CD4-positive, CD25-positive, alpha-beta regulatory T cell (primary cell): Measurements from ENCODE around the gene SPR. TPM values are rescaled to one million over a fixed set of nuclear protein-coding genes. Genes with fewer than 3 reads are reported as not detected.

Experiments used
- ATAC-seq, 2 donors: fragments of 150-1000 bp; cut with Tn5 transposase; one replicate each; pipeline ENCODE4 v1.10.0; 2021; ENCODE audit warnings: low read depth in 2 of 2, moderate number of reproducible peaks in 2 of 2, moderate library complexity in 1 of 2
- DNase-seq, 3 donors: peaks; one replicate each; pipeline versions ENCODE4 v3.0.0 to v3.0.0-alpha.2; 2012 to 2022; ENCODE audit warnings: mixed read lengths in 1 of 3
- H3K27ac ChIP-seq: one replicate; pipeline ENCODE4 v1.7.0; 2013; ENCODE audit warnings: mild to moderate bottlenecking, low read length; ENCODE audit not compliant: insufficient read depth, poor library complexity, severe bottlenecking
- H3K27me3 ChIP-seq: one replicate; pipeline ENCODE4 v1.7.0; 2013; ENCODE audit warnings: low read length; ENCODE audit not compliant: control insufficient read depth, insufficient read depth
- H3K36me3 ChIP-seq: one replicate; pipeline ENCODE4 v1.7.0; 2013; ENCODE audit warnings: mild to moderate bottlenecking, low read length, moderate library complexity; ENCODE audit not compliant: control insufficient read depth, insufficient read depth
- H3K4me1 ChIP-seq: 2 replicates; pipeline ENCODE4 v1.7.0; 2013; ENCODE audit warnings: mild to moderate bottlenecking, low read length; ENCODE audit not compliant: insufficient read depth, control insufficient read depth, poor library complexity, severe bottlenecking
- H3K4me3 ChIP-seq: one replicate; pipeline ENCODE4 v1.7.0; 2013; ENCODE audit warnings: low read depth, mild to moderate bottlenecking, low read length, moderate library complexity
- H3K9me3 ChIP-seq, 2 experiments: 1 replicate in 1 of 2; 2 replicates in 1 of 2; pipeline ENCODE4 v1.7.0; 2013; ENCODE audit warnings: low read length in 2 of 2, mild to moderate bottlenecking in 1 of 2, moderate library complexity in 1 of 2; ENCODE audit not compliant: control insufficient read depth in 2 of 2
- H3K27ac Mint-ChIP-seq, 3 donors: one replicate each; pipeline ENCODE4 v1.8.0; 2020 to 2022; ENCODE audit warnings: mild to moderate bottlenecking in 3 of 3, mixed read lengths in 3 of 3, moderate library complexity in 2 of 3
- H3K27me3 Mint-ChIP-seq: one replicate; pipeline ENCODE4 v1.8.0; 2022; ENCODE audit warnings: mild to moderate bottlenecking, mixed read lengths
- H3K36me3 Mint-ChIP-seq: one replicate; pipeline ENCODE4 v1.8.0; 2020; ENCODE audit warnings: mixed read lengths
- H3K4me1 Mint-ChIP-seq, 4 donors: one replicate each; pipeline ENCODE4 v1.8.0; 2020 to 2022; ENCODE audit warnings: mixed read lengths in 4 of 4, mild to moderate bottlenecking in 1 of 4
- H3K4me3 Mint-ChIP-seq, 4 donors: one replicate each; pipeline ENCODE4 v1.8.0; 2020 to 2022; ENCODE audit warnings: mild to moderate bottlenecking in 4 of 4, mixed read lengths in 4 of 4, moderate library complexity in 3 of 4
- H3K9me3 Mint-ChIP-seq, 7 donors: one replicate each; pipeline ENCODE4 v1.8.0; 2020 to 2022; ENCODE audit warnings: mixed read lengths in 7 of 7, mild to moderate bottlenecking in 3 of 7, moderate library complexity in 2 of 7
- polyA plus RNA-seq, 4 donors: library from polyadenylated mRNA; unstranded; fragments of 300-500 nt; fragmentation: Illumina TruSeq; gene quantifications; one replicate each; pipeline ENCODE4 v1.2.3, GENCODE V29; 2021
- total RNA-seq: library from RNA; stranded (reverse); gene quantifications from one replicate; pipeline ENCODE4 v1.2.3, GENCODE V29; 2022

SPR gene
- total and polyA plus RNA-seq, 5 donors from 2014 or later: 0.13 TPM; not detected in 4

DNA sequence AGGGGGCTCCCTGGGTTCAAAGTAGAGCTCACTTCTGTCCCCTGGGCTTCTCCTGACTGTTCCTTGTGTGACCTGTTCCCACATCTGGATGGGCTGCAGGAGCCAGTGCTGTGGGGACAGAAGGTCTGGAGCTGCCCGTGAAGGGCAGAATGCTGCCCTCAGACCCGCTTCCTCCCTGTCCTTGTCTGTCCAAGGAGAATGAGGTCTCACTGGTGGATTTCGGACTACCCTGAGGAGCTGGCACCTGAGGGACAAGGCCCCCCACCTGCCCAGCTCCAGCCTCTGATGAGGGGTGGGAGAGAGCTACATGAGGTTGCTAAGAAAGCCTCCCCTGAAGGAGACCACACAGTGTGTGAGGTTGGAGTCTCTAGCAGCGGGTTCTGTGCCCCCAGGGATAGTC, 45.6 kb downstream of the SPR start:
- H3K27ac Mint-ChIP-seq: no peak overlapping the region
- H3K36me3 Mint-ChIP-seq: no peaks in the 10 kb centered on the region
- Histone ChIP-seq H3K9me3 (no peaks in the 10 kb centered on the region), H3K27ac (no peak overlapping the region), H3K36me3 (no peaks in the 10 kb centered on the region), H3K4me3 (no peak overlapping the region), H3K27me3 (peaks cover 13% of the 10 kb centered on the region), H3K4me1 (no peaks in the 10 kb centered on the region)
- no peaks in the 10 kb centered on the region for H3K9me3 Mint-ChIP-seq
- DNase-seq (no peak), ATAC-seq (no peak)
- no peaks in the 10 kb centered on the region for H3K4me1 Mint-ChIP-seq
- H3K4me3 Mint-ChIP-seq: no peak overlapping the region
- H3K27me3 Mint-ChIP-seq: peaks cover 4% of the 10 kb centered on the region

- H3K36me3 ChIP-seq: no peaks in the 10 kb centered on the region
- no peak overlapping the region for H3K27ac ChIP-seq
- Mint-ChIP-seq H3K36me3 (no peaks in the 10 kb centered on the region), H3K4me1 (no peaks in the 10 kb centered on the region), H3K27me3 (peaks cover 4% of the 10 kb centered on the region), H3K27ac (no peak overlapping the region), H3K9me3 (no peaks in the 10 kb centered on the region), H3K4me3 (no peak overlapping the region)
- H3K4me3 ChIP-seq: no peak overlapping the region
- ATAC-seq: no peak
- no peaks in the 10 kb centered on the region for H3K9me3 ChIP-seq
- H3K27me3 ChIP-seq: peaks cover 11% of the 10 kb centered on the region
- no peak for DNase-seq
- no peaks in the 10 kb centered on the region for H3K4me1 ChIP-seq
Measured at GRCh38 chr2:72933207-72933606, 46.0 kb downstream of the SPR start.

DNA sequence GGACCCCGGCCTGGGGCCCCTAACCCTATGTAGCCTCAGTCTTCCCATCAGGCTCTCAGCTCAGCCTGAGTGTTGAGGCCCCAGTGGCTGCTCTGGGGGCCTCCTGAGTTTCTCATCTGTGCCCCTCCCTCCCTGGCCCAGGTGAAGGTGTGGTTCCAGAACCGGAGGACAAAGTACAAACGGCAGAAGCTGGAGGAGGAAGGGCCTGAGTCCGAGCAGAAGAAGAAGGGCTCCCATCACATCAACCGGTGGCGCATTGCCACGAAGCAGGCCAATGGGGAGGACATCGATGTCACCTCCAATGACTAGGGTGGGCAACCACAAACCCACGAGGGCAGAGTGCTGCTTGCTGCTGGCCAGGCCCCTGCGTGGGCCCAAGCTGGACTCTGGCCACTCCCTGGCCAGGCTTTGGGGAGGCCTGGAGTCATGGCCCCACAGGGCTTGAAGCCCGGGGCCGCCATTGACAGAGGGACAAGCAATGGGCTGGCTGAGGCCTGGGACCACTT, 46.5 kb downstream of the SPR start:
- Histone ChIP-seq H3K4me1 (no peaks in the 10 kb centered on the region), H3K9me3 (no peaks in the 10 kb centered on the region), H3K4me3 (no peak overlapping the region), H3K27ac (no peak overlapping the region), H3K36me3 (no peaks in the 10 kb centered on the region), H3K27me3 (peaks cover 9% of the 10 kb centered on the region)
- no peak for DNase-seq
- Mint-ChIP-seq H3K27ac (no peak overlapping the region), H3K27me3 (peaks cover 5% of the 10 kb centered on the region), H3K4me3 (no peak overlapping the region), H3K9me3 (no peaks in the 10 kb centered on the region), H3K36me3 (no peaks in the 10 kb centered on the region), H3K4me1 (no peaks in the 10 kb centered on the region)
- ATAC-seq: no peak

GRCh38 chr2:72934683-72935610, 47.7 kb downstream of the SPR start:
- peak overlapping the region in 1 of 3 donors; percentile 10 for H3K27ac Mint-ChIP-seq
- H3K27ac ChIP-seq: no peak overlapping the region
- H3K4me1 Mint-ChIP-seq: no peaks in the 10 kb centered on the region
- ATAC-seq: no peak
- no peaks in the 10 kb centered on the region for H3K9me3 Mint-ChIP-seq
- no peaks in the 10 kb centered on the region for H3K27me3 ChIP-seq
- no peaks in the 10 kb centered on the region for H3K36me3 Mint-ChIP-seq
- H3K36me3 ChIP-seq: no peaks in the 10 kb centered on the region
- no peaks in the 10 kb centered on the region for H3K4me1 ChIP-seq
- peaks cover 13% of the 10 kb centered on the region for H3K27me3 Mint-ChIP-seq
- H3K4me3 Mint-ChIP-seq: no peak overlapping the region
- H3K9me3 ChIP-seq: no peaks in the 10 kb centered on the region
- DNase-seq: no peak
- H3K4me3 ChIP-seq: no peak overlapping the region

DNA sequence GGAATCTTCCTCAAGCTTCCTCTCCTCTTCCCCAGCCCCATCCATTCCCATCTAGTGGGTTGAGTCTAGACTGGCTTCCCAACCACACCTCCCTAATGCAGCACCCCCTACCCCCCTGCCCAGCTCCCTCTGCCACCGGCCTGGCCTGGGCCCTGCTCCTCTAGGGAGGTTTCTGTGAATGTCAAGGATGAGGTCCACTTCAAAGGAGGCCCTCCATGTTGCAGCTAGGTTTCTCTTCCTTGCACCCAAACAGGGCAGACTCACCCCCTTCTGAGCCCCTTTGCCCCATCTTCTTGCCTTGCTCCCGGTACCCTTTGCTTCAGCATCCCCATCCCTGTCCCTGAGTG, 48.4 kb downstream of the SPR start:
- Mint-ChIP-seq H3K4me3 (no peak overlapping the region), H3K4me1 (no peaks in the 10 kb centered on the region), H3K36me3 (no peaks in the 10 kb centered on the region), H3K27me3 (peaks cover 13% of the 10 kb centered on the region), H3K27ac (no peak overlapping the region), H3K9me3 (no peaks in the 10 kb centered on the region)
- ATAC-seq (no peak), DNase-seq (no peak)
- H3K27me3 ChIP-seq: no peaks in the 10 kb centered on the region
- no peak overlapping the region for H3K27ac ChIP-seq
- no peaks in the 10 kb centered on the region for H3K36me3 ChIP-seq
- H3K4me1 ChIP-seq: no peaks in the 10 kb centered on the region
- H3K4me3 ChIP-seq: no peak overlapping the region
- no peaks in the 10 kb centered on the region for H3K9me3 ChIP-seq

DNA sequence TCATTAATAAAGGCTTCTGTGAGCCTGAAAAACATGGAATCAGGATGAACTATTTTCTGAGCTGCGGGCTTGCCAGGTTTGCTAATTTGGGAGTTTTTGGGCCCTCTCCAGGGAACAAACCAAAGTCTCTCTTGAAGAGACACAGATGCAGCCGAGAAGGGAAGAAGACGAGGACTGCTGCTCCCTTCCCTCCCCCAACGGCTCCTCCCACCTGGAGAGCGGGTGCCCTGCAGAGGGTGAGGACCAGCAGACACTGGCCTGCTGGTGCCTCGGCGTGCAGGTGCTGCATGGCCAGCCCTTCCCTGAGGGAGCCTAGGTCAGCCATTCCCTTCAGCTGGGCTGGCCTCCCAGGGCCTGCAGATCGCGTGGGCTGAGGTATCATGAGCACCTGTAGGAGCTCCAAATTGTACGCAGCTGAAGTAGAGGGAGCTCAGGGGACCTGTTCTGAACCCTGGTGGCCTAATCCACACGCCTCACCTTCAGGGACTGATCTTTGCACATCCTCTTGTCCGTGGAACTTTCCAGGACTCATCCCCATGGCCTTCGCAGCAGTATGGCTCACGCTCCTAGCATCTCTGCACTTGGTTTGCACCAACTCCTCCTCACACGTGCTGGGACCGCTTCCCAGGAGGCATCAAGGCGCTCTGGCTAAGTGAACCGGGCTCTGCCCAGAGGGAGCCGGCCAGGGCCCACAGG, 49.6 kb downstream of the SPR start:
- Mint-ChIP-seq H3K27ac (no peak overlapping the region), H3K9me3 (no peaks in the 10 kb centered on the region), H3K4me1 (no peaks in the 10 kb centered on the region), H3K4me3 (no peak overlapping the region), H3K27me3 (peaks cover 13% of the 10 kb centered on the region), H3K36me3 (no peaks in the 10 kb centered on the region)
- Histone ChIP-seq H3K36me3 (no peaks in the 10 kb centered on the region), H3K27me3 (no peaks in the 10 kb centered on the region), H3K9me3 (no peaks in the 10 kb centered on the region), H3K4me3 (no peak overlapping the region), H3K27ac (no peak overlapping the region), H3K4me1 (no peaks in the 10 kb centered on the region)
- no peak for ATAC-seq
- DNase-seq: no peak

- no peak overlapping the region for H3K27ac Mint-ChIP-seq
- no peak for ATAC-seq
- Histone ChIP-seq H3K27me3 (no peaks in the 10 kb centered on the region), H3K4me3 (no peak overlapping the region), H3K9me3 (no peaks in the 10 kb centered on the region), H3K4me1 (no peaks in the 10 kb centered on the region), H3K36me3 (no peaks in the 10 kb centered on the region), H3K27ac (no peak overlapping the region)
- no peaks in the 10 kb centered on the region for H3K36me3 Mint-ChIP-seq
- H3K27me3 Mint-ChIP-seq: peaks cover 13% of the 10 kb centered on the region
- no peak overlapping the region for H3K4me3 Mint-ChIP-seq
- no peaks in the 10 kb centered on the region for H3K4me1 Mint-ChIP-seq
- DNase-seq: no peak
- H3K9me3 Mint-ChIP-seq: no peaks in the 10 kb centered on the region
Measured at GRCh38 chr2:72937356-72937669, 50.1 kb downstream of the SPR start.

- peaks cover 11% of the 10 kb centered on the region for H3K27me3 Mint-ChIP-seq
- no peaks in the 10 kb centered on the region for H3K36me3 Mint-ChIP-seq
- H3K36me3 ChIP-seq: no peaks in the 10 kb centered on the region
- H3K4me1 ChIP-seq: no peaks in the 10 kb centered on the region
- ATAC-seq (no peak), DNase-seq (no peak)
- H3K9me3 ChIP-seq: no peaks in the 10 kb centered on the region
- no peaks in the 10 kb centered on the region for H3K27me3 ChIP-seq
- H3K27ac ChIP-seq: no peak overlapping the region
- no peaks in the 10 kb centered on the region for H3K9me3 Mint-ChIP-seq
- no peak overlapping the region for H3K4me3 ChIP-seq
- no peak overlapping the region for H3K27ac Mint-ChIP-seq
- no peak overlapping the region for H3K4me3 Mint-ChIP-seq
- no peaks in the 10 kb centered on the region for H3K4me1 Mint-ChIP-seq
Measured at GRCh38 chr2:72938455-72938854, 51.2 kb downstream of the SPR start.
